ENCODE data around the gene VAPB.
A peak's percentile ranks its signal among the peaks of the same experiment; 100 is the strongest.
"Not testable (repeated sequence)": the region's sequence is repeated elsewhere in the genome, so short reads cannot be mapped to it uniquely, and the experiment has no call there.

The VAPB gene

GRCh38 chr20:58407201-58407873 is 18.3 kb downstream of the VAPB start:
- POLR2A ChIA-PET = interaction anchor here (1.3 to 1.9 kb wide), 2 partner anchors 16 to 18 kb away, joined by 5 to 6 read pairs; partner anchors contain the start of gene VAPB
- TF ChIP-seq ARNT (IDR thresholded peaks at IDR 0.05) (no peak), ZNF384 (IDR thresholded peaks at IDR 0.05) (peak; percentile 72), FOXK2 (IDR thresholded peaks at IDR 0.05) (no peak), PKNOX1 (IDR thresholded peaks at IDR 0.05) (no peak)
- CTCF ChIA-PET = no interaction called here
- no peak for DNase-seq (ENCODE audit: extremely low spot score)

GRCh38 chr20:58407966-58408557 is 19.0 kb downstream of the VAPB start:
- DNase-seq (ENCODE audit: extremely low spot score) = no peak
- CTCF ChIA-PET = no interaction called here
- POLR2A ChIA-PET = interaction anchor here (1.3 kb wide), 1 partner anchor 19 kb away, joined by 6 read pairs; the partner anchor contains the start of gene VAPB
- TF ChIP-seq FOXA1 (IDR thresholded peaks at IDR 0.05) = no peak
- no peak for TF ChIP-seq FOXK2 (IDR thresholded peaks at IDR 0.05)
- no peak for TF ChIP-seq SP1 (IDR thresholded peaks at IDR 0.05)
- no peak for TF ChIP-seq BHLHE40 (IDR thresholded peaks at IDR 0.05; ENCODE audit: borderline replicate concordance)
- TF ChIP-seq SUZ12 (IDR thresholded peaks at IDR 0.05) = no peak
- no peak for TF ChIP-seq L3MBTL2 (conservative IDR thresholded peaks at IDR 0.05)
- TF ChIP-seq ELF4 (IDR thresholded peaks at IDR 0.05) = no peak
- no peak for TF ChIP-seq FOXM1 (IDR thresholded peaks at IDR 0.05; ENCODE audit: borderline replicate concordance)
- TF ChIP-seq ZNF384 (IDR thresholded peaks at IDR 0.05) = no peak
- TF ChIP-seq HDGF (IDR thresholded peaks at IDR 0.05; ENCODE audit: borderline replicate concordance) = no peak
- no peak for TF ChIP-seq CTBP1 (IDR thresholded peaks at IDR 0.05; ENCODE audit: borderline replicate concordance)
- TF ChIP-seq NFRKB (IDR thresholded peaks at IDR 0.05) = no peak
- no peak for TF ChIP-seq ARNT (IDR thresholded peaks at IDR 0.05)
- no peak for TF ChIP-seq LEF1 (IDR thresholded peaks at IDR 0.05; ENCODE audit: borderline replicate concordance)
- no peak for TF ChIP-seq TARDBP (IDR thresholded peaks at IDR 0.05)
- no peak for TF ChIP-seq PKNOX1 (IDR thresholded peaks at IDR 0.05)

GRCh38 chr20:58408603-58409246 is 19.7 kb downstream of the VAPB start:
- POLR2A ChIA-PET = interaction anchor here (1.3 kb wide), 1 partner anchor 20 kb away, joined by 6 read pairs; the partner anchor contains the start of gene VAPB

GRCh38 chr20:58414216-58414615 is 25.2 kb downstream of the VAPB start:
- POLR2A ChIA-PET; CTCF ChIA-PET; DNase-seq (ENCODE audit: extremely low spot score): not testable (repeated sequence)

More at GRCh38 chr20:58408603-58409246, 19.7 kb downstream of the VAPB start:
- no peak for DNase-seq (ENCODE audit: extremely low spot score)
- CTCF ChIA-PET = no interaction called here
- TF ChIP-seq FOXM1 (IDR thresholded peaks at IDR 0.05; ENCODE audit: borderline replicate concordance) (no peak), NFRKB (IDR thresholded peaks at IDR 0.05) (no peak), CTBP1 (IDR thresholded peaks at IDR 0.05; ENCODE audit: borderline replicate concordance) (no peak), PKNOX1 (IDR thresholded peaks at IDR 0.05) (no peak), ELF4 (IDR thresholded peaks at IDR 0.05) (no peak), LEF1 (IDR thresholded peaks at IDR 0.05; ENCODE audit: borderline replicate concordance) (no peak), TARDBP (IDR thresholded peaks at IDR 0.05) (no peak), FOXK2 (IDR thresholded peaks at IDR 0.05) (no peak), BHLHE40 (IDR thresholded peaks at IDR 0.05; ENCODE audit: borderline replicate concordance) (no peak), HDGF (IDR thresholded peaks at IDR 0.05; ENCODE audit: borderline replicate concordance) (no peak), SUZ12 (IDR thresholded peaks at IDR 0.05) (no peak), FOXA1 (IDR thresholded peaks at IDR 0.05) (no peak)

DNA sequence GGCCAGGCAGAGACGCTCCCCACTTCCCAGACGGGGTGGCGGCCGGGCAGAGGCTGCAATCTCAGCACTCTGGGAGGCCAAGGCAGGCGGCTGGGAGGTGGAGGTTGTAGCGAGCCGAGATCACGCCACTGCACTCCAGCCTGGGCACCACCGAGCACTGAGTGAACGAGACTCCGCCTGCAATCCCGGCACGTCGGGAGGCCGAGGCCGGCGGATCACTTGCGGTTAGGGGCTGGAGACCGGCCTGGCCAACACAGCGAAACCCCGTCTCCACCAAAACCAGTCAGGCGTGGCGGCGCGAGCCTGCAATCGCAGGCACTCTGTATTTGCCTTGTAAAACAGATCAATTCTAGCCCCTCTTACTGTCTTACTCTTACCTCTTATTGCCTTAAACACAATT is 25.8 kb downstream of the VAPB start:
- CTCF ChIA-PET; POLR2A ChIA-PET; DNase-seq (ENCODE audit: extremely low spot score): not testable (repeated sequence)

DNA sequence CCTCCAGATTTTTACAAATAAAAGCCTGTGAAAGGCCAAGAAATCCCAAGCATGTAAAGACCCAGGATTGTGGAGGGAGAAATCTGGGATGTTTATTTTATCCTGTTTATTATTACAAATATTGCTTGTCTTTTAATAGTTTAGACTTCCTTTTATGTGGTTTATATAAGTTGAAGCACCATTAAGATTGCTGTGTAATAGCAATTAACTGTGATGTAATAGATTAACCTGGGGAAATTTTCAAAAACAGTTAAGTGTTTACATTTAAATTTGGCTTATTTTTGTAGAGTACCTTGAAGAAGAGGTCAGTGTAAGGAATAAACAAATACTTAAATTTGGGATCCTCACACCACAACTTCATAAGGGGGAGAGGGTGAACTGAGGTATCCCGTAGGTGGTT is 27.0 kb downstream of the VAPB start:
- ChIA-PET POLR2A (no interaction called here), CTCF (no interaction called here)
- DNase-seq (ENCODE audit: extremely low spot score) = no peak
- TF ChIP-seq ELF4 (IDR thresholded peaks at IDR 0.05) (no peak), BHLHE40 (IDR thresholded peaks at IDR 0.05; ENCODE audit: borderline replicate concordance) (no peak), ARNT (IDR thresholded peaks at IDR 0.05) (no peak), L3MBTL2 (conservative IDR thresholded peaks at IDR 0.05) (no peak), FOXM1 (IDR thresholded peaks at IDR 0.05; ENCODE audit: borderline replicate concordance) (no peak), TARDBP (IDR thresholded peaks at IDR 0.05) (no peak)

- no peak for TF ChIP-seq FOXA1 (IDR thresholded peaks at IDR 0.05)
- no peak for TF ChIP-seq L3MBTL2 (conservative IDR thresholded peaks at IDR 0.05)
- no peak for TF ChIP-seq SUZ12 (IDR thresholded peaks at IDR 0.05)
- DNase-seq (ENCODE audit: extremely low spot score) = no peak
- ChIA-PET POLR2A (no interaction called here), CTCF (no interaction called here)
Measured at GRCh38 chr20:58416835-58417234, 27.8 kb downstream of the VAPB start.
